H54 (cell line): ENCODE results near the gene VAV2.

ENCODE experiments used
- DNase-seq: peaks from one replicate; pipeline ENCODE4 v3.0.0; 2011; ENCODE audit warnings: low spot score, mixed read lengths; ENCODE audit not compliant: insufficient read length
- FAIRE-seq: peaks from 3 replicates; lab custom pipeline; 2011; peaks lifted over from hg19 to GRCh38; lab: Jason Lieb, UNC
- POLR2A ChIP-seq: IDR thresholded peaks from 2 replicates; pipeline ENCODE4 v1.6.1; 2011; ENCODE audit warnings: low read depth, mild to moderate bottlenecking, low read length

The VAV2 gene

DNA sequence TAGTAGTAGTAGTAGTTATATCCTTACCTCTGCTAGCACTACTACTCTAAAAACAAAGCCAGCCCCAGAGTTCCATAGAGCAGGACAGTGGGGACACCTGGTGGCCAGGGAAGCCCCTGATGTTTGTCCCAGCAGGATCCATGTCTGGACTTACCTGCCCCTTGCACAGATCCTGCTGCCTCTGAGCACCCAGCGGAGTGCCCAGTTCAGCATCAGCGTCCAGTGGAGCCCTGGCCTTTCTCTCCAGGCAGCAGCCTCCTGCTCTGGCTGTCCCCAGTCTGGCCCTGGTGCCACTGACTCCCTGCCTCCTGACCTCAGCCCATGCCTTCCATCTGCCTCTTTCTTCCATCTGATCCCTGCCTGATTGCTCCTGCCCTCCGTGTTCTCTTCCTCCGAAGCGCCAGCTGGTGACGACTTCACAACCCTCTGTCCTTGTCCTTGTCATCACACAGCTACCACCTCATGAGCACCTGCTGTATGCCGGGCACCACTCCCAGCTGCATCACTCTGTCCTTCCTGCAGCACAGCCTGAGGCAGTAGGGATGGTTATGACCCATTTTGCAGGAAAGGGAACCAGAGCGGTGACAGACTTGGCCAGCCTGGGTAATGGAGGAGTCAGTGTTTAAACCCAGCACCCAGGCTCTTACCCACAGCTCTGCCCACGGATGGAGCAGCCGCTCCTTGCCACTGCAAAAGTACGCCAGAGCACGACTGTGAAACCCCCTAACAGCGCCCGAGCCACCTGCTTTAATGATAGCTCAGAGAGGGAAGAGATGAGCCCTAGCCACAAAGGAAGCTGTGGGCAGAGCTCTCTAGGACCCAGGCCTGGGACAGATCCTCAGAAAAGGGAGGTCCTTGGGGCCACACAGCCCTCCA lies 265.5 kb downstream of the VAV2 start:
- no peak for TF ChIP-seq POLR2A
- DNase-seq (no peak), FAIRE-seq (peak; percentile 57)

GRCh38 chr9:133725886-133726285 lies 266.2 kb downstream of the VAV2 start:
- no peak for TF ChIP-seq POLR2A
- DNase-seq, result no peak
- FAIRE-seq, result no peak

DNA sequence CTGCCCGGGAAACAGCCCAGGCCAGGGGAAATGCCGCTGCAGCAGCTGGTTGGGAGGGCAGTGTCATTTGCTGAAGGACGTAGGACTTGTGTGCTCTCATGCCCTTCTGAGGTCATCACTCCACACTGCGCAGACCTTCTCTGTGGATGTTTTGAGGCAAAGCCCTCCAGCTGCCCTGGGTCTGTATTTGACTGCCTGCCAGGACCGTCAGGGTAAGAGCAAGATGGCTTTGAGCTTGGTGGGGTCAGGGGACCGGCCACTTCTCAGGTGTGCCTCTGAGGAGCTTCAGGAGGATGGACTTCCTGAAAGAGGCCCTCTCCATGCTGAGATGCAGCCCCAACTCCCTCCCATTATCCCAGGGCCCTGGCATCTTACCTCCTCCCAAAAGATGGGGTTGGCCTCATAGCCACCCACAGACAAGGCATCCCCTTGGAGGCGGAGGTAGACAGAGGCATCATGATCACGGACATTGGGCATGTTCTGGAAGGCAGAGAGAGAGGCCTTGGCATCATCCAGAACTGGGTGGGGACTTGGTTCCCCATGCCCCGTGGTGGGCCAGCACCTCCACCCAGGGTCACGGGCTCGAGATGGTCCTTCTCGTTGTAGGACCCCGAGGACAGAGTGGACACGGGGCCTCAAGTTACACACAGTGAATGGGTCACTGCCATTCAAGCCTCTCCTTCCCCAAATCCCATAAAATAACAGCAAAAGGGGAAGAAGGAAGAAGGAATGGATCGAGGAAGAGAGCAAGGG lies 273.4 kb downstream of the VAV2 start:
- FAIRE-seq, result no peak
- TF ChIP-seq POLR2A, result no peak
- DNase-seq, result no peak

DNA sequence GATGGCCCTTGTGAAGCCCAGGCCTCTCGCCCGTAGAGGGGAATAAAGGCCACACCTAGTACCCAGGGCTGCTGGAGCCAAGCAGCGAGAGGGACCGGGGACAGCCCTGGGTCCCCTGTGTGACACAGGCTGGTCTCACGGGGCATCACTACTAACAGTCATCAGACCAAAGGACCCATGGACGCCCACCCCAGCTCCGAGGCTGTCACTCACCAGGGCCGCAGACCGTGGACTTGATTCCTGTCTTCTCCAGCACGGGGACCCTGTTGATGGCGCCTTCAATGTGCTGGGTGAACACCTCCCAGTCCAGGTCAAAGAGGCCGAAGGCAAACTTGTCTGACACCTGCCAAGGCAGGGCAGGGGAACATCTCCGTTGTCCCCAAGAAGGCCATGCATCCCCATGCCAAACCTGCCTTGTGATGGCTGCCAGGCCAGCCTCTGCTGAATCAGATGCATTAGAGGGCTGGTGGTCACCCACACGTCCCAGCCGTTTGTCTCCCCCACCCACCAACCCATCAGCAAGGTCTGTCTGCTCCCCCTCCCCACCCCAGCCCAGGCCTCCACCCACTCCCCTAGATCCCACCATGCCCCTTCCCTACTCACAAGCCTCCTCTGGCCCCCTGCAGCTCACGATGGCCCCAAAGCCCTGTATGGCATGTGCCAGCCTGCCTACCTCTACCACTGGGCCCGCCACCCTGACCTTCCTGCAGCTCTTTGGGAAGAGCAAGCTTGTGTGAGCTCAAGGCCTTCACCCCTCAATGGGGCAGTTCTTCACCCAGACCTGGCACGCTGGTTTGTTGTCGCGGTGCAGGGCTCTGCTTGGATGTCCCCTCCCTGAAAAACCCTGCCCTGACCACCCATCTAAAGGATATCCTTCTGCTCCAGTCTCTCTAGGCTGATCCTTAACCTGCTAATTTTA lies 274.8 kb downstream of the VAV2 start:
- DNase-seq (no peak), FAIRE-seq (no peak)
- no peak for TF ChIP-seq POLR2A

DNA sequence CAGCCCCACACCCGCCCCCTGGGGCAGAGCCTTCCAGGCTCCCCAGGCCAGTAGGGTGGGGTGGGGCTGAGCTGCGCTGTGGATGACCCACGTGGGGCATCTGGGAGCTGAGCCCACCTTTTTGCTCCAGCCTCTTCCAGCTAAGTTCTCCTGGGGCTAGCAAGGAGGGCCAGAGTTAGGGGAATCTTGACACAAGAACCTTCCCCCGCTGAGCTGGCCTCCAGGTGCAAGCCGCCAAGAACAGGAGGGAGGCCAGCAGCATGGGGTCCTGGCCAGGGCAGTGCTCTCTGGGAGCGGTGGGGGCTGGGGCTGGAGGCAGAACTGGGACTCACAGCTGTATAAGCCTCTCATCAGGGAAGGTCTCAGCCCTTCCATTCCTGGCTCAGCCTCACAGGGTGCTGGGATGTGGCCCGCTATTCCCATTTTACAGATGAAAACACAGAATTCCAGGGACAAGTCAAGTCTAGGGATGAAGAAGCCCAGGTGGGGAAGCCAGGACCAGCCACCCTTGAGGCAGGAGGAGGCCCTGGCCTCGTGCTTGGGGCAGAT lies 275.5 kb downstream of the VAV2 start:
- no peak for DNase-seq

GRCh38 chr9:133715866-133716563 lies 276.1 kb downstream of the VAV2 start:
- FAIRE-seq (no peak), DNase-seq (no peak)

More for the DNA sequence above, 275.5 kb downstream of the VAV2 start:
- no peak for FAIRE-seq
- no peak for TF ChIP-seq POLR2A

DNA sequence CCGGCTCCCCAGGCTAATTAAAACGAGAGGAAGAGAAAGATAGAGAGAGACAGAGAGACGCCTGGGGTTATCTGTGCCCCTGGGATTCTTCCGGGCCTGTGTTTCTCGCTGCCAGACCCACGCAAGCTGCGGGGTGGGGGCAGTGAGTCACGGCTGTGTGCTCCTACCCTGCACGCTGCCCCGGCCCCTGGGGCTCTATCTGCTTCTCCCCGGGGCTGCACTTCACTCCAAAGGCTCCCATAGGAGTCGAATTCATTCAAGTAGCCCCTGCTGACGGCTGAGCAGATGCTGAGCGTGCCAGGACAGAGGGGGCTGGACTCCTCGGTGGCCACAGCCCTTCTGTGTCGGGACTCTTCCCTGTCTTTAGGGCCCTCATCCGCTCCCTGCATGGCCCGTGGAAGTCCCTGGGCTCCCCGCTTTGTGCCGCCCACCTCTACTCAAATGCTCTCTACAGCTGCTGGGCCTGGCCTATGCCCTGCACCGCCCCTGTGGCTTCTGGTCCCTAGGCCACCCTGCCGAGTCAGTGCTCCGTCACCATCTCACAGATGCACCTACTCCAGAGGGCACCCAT lies 276.7 kb downstream of the VAV2 start:
- FAIRE-seq (no peak), DNase-seq (no peak)
- no peak for TF ChIP-seq POLR2A

More at GRCh38 chr9:133715866-133716563, 276.1 kb downstream of the VAV2 start:
- peak; percentile 20; the same call in 1 of the 2 replicates for TF ChIP-seq POLR2A

DNA sequence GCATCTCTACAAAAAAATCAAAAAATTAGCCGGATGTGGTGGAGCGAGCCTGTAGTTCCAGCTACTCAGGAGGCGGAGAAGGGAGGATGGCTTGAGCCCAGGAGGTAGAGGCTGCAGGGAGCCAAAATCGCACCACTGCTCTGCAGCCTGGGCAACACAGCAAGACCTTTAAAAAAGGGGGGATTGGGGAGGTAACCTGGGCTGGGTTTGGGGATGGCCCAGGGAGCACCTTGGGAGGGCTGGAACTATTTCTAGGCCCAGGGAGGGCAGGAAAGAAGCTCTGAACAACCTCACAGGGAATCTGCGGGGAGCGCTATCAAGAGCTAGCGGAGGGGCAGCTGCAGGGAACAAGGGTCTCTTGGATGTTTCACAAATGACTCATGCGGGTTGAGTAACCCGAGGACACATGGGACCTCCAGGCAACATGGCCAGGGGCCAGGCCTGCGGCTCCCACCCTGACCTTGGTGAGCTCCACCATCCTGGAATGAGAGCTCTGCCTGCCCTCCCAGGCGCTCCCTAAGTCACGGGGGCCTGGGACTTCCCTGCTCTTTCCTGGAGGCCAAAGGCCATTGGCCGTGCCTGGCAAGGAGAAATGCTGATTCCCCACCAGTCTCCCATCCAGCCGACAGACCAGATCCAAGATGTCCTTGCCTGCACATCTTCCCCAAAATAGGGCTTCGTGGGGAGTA lies 277.4 kb downstream of the VAV2 start:
- TF ChIP-seq POLR2A, result no peak
- FAIRE-seq (no peak), DNase-seq (no peak)

DNA sequence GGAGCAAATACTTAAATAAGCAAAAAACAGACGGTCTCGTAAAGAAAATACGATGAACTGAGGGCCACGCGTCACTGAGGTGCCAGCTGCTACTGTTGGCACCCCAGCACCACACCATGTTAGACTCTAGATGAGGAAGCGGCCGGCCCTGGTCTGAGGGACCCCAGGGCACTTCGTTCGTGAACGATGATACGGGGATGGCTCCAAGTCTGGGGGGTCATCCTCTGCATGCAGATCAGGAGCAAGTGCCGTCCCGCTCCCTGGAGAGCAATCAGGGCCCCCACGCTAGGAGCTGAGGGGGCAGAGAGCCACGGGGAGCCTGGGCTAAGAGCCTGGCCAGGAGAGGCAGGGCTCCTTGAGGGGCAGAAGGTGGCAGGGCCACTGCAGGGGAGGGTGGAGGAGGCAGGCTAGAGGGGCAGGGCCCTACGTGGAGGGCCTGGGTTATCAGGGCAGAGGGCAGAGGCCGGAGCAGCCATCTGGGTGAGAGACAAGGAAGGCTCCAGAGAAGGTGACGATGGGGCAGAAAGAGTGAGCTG lies 278.1 kb downstream of the VAV2 start:
- DNase-seq, result no peak
- no peak for FAIRE-seq
- no peak for TF ChIP-seq POLR2A

DNA sequence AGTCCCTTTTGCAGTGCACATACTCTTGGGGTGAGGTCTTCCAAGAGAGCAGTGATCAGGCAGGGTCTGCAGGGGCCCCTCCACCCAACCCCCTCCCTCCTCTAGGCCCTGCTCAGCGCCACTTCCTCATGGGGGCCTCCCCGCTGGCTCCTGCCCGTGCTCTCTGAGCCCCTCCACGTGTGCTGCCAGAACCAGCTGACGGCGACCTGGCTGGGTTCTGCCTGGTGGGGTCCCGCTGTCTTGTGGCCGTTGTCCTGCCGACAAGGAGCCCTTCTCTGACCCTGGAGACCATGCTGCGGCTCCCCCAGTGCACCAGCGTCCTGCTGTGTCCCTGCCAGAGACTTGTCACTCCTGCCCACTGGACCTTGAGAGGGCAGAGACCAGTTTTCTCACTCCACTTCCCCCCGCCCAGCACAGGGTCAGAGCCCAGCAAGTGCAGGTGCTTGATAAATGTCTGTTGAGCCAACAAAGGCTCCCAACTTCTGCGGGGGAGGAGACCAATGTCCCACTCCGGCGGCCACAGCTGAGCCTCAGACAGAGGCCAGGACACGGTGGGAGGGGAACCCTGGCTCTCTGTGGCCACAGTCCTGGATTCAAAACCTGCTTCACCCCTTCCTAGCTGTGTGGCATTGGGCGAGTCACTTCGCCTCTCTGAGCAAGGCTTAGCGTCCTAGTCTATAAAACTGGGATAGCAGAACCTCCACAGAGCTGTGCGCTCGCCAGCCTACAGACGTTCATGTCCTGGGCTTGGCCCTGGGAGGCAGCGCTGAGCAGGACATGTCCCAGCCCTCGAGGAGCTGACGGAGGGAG lies 278.8 kb downstream of the VAV2 start:
- FAIRE-seq (no peak), DNase-seq (no peak)
- TF ChIP-seq POLR2A, result no peak

- FAIRE-seq, result no peak
- no peak for DNase-seq
- TF ChIP-seq POLR2A, result no peak
These were observed 279.7 kb downstream of the VAV2 start for GRCh38 chr9:133712221-133713100.
